CD4-positive, alpha-beta T cell treated with Interleukin-1 beta for 1 hour (primary cell): ENCODE results near the gene MSI2.

Experiments
- DNase-seq, 2 donors: peaks; one replicate each; pipeline ENCODE4 v3.0.0-alpha.2; 2020 to 2022

The MSI2 gene

DNA sequence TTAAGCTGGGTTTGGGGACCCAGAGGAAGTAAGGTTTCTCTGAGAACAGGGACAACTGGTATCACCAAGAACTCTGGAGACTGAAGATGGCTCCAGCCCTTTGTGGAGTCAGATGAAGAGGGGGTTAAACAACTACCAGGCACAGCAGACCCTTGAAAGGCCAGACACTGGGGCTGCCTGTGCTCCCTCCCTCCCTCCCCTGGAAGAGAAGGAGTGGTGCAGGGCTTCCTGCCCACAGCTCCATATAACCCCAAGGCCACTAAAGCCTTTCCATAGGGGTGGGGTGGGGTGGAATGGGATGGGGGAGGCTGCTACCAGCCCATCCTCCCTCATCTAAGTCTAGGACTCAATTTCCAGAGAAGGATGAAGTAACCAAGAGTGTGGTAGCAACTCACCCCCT is 422.1 kb downstream of the MSI2 start:
- no peak for DNase-seq

GRCh38 chr17:57679356-57679755 is 423.0 kb downstream of the MSI2 start:
- DNase-seq = no peak

GRCh38 chr17:57679906-57680695 is 423.8 kb downstream of the MSI2 start:
- no peak for DNase-seq

- DNase-seq = no peak
Measured at GRCh38 chr17:57682701-57683100, 426.4 kb downstream of the MSI2 start.

- DNase-seq = no peak
Measured at GRCh38 chr17:57684711-57685498, 428.6 kb downstream of the MSI2 start.

GRCh38 chr17:57685499-57686132 is 429.3 kb downstream of the MSI2 start:
- DNase-seq = no peak

- no peak for DNase-seq
Measured at GRCh38 chr17:57687642-57688041, 431.3 kb downstream of the MSI2 start.

GRCh38 chr17:57689254-57689653 is 432.9 kb downstream of the MSI2 start:
- DNase-seq = no peak

GRCh38 chr17:57691939-57692338 is 435.6 kb downstream of the MSI2 start:
- DNase-seq = no peak

- no peak for DNase-seq
Measured at GRCh38 chr17:57692770-57693169, 436.4 kb downstream of the MSI2 start.

DNA sequence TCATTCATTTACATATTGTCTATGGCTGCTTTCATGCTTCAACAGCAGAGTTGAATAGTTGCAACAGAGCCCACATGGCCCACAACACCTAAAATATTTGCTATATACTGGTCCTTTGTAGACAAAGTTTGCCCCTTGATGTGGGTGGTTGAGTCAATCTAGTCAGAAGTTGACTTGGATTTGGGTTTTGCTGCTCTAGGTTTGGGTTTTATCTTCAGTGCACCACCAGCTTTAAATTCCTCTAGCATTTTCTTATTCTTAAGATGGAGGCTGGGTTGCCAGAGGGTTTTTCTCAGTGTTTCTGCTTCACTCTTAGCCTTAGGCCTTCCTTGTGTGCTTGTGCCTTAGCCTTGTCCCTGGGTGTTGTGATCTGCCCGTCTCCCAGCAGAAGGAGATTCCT is 437.7 kb downstream of the MSI2 start:
- no peak for DNase-seq

DNA sequence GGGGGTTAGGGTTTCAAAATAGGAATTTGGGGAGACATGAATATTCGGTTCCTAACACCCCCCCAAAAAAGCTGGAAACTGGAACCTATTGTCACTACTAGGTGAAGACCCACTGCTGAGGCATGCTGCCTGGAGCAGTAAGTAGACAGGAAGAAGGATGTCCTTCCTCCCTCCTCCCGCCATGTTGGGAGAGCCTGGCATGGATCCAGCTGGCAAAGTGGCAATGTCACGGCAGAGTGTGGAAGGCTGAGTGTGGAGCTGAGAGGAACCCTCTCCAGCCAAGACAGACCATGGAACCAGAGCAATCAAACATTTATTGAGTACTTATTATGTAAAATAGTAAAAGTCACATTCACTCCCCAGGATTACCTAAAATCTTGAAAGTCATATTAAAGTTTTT is 439.7 kb downstream of the MSI2 start:
- no peak for DNase-seq

GRCh38 chr17:57697197-57697596 is 440.9 kb downstream of the MSI2 start:
- DNase-seq = no peak

DNA sequence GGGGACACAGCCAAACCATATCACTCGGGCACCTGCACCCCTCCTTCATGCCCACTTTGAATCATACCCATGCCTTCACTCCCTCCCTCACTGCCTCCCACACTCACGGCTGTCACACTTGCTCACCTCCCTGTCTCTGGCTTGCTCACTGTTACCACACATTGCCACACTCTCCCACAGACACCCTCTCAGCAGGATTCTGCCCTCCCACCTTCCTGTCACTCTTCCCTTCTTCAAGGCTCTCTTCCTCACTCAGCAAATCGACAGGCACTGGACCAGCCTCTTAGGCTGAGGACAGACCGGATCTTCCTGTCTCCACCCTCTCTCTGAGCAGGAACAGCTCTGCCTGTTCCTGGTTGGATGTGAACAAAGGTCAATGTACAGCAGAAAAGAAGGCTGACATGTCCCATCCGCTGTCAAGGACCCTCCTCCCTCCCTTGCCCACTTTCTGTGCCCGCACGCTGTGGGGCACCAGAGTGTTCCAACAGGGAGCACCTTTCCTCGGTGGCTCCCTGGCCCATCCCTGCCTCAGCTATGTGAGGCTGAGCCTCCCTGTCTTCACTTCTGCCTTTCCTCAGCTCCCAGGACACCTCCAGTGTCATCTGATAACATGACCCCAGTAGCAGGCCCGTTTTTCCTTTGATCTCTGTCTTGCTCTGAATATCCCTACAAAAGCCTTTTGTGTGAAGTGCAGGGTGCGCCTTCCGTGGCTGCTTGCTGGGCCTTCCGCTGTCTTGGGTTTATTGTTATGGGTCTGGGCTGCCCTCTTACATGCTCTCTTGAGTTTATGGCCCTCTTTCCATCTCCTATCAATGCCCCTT is 441.8 kb downstream of the MSI2 start:
- DNase-seq = peak in 1 of 2 donors; percentile 6

GRCh38 chr17:57699751-57700219 is 443.5 kb downstream of the MSI2 start:
- DNase-seq = no peak

GRCh38 chr17:57701124-57701523 is 444.8 kb downstream of the MSI2 start:
- DNase-seq = no peak

DNA sequence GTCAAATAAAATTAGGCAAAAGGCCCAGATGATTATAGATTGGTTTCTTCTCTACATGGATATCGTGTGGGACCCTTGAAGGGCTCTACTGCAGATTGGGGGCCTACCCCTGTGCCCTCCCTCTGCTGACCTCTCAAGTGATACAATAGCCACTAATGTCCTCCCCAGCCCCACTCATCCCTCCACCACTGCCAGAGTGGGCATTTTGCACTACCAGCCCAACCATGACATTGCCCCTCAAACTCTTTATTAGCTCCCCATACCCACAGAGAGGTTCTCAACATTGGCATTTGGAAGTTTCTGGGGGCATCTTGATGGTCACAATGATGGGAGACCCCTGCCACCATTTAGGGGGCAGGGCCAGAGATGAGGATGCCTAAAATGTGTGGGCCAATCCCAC is 446.9 kb downstream of the MSI2 start:
- no peak for DNase-seq

- no peak for DNase-seq
Measured at GRCh38 chr17:57704448-57704847, 448.1 kb downstream of the MSI2 start.

GRCh38 chr17:57705921-57706695 is 449.8 kb downstream of the MSI2 start:
- DNase-seq = no peak

GRCh38 chr17:57706761-57707160 is 450.4 kb downstream of the MSI2 start:
- DNase-seq = no peak

DNA sequence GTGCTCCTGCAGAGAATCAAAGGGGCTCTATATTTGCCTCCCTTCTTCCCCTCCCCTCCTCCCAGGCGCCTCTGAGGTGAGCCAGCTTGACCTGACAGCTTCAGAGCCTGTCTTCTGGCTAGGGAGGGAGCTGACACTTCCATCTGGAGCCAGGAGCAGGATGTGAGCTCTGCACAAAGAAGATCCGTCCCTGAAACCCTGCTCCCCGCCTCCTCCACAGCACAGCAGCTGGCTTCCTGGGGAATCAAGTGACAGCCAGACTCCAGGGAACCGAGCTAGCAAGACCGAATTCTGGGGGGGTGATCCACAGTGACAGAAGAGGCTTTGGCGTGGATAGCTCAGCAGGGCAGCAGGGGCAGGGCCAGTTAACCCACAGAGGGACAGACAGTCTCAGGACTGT is 451.6 kb downstream of the MSI2 start:
- DNase-seq = no peak

- DNase-seq = no peak
Measured at GRCh38 chr17:57708410-57708809, 452.1 kb downstream of the MSI2 start.
